HEK293 (cell line): ENCODE measurements around the gene GINS2.
A peak's percentile ranks its signal among the peaks of the same experiment; 100 is the strongest.

ENCODE experiments used
- CTCF ChIA-PET: fragments of 350-600 bp; formaldehyde crosslinking; extraction: SDS; loops from one replicate; lab custom pipeline; 2021; ENCODE audit warnings: antibody characterized with exemption; lab: Yijun Ruan, JAX
- POLR2A ChIA-PET: fragments of 300-600 bp; formaldehyde crosslinking; extraction: SDS; loops from one replicate; lab custom pipeline; 2020; ENCODE audit warnings: antibody characterized with exemption, inconsistent platforms; lab: Yijun Ruan, JAX
- H3K27ac ChIP-seq: fragments of 200-500 bp; sonication (Bioruptor generic); 2 replicates; pipeline ENCODE4 v1.5.1; 2014; ENCODE audit warnings: low read depth, low read length, control low read depth, inconsistent platforms; ENCODE audit errors: extremely low read depth
- H3K36me3 ChIP-seq, 2 experiments: fragments of 200-500 bp in 1 of 2; sonication (Bioruptor generic) in 1 of 2; 1 replicate in 1 of 2; 2 replicates in 1 of 2; pipeline ENCODE4 v1.5.1; 2014 to 2017; ENCODE audit warnings: inconsistent platforms in 2 of 2, low read length in 2 of 2; ENCODE audit not compliant: control insufficient read depth in 2 of 2, insufficient read depth in 1 of 2
- H3K4me1 ChIP-seq: fragments of 200-500 bp; sonication (Bioruptor generic); 2 replicates; pipeline ENCODE4 v1.5.1; 2014; ENCODE audit warnings: mild to moderate bottlenecking, low read length, inconsistent platforms; ENCODE audit not compliant: control insufficient read depth, insufficient read depth
- H3K4me3 ChIP-seq: 2 replicates; pipeline ENCODE4 v1.5.1; 2011; ENCODE audit warnings: low read depth, mild to moderate bottlenecking, control low read depth, low read length, moderate library complexity
- H3K9me3 ChIP-seq: fragments of 200-500 bp; sonication (Bioruptor generic); 2 replicates; pipeline ENCODE4 v1.5.1; 2014; ENCODE audit warnings: low read depth, low read length, inconsistent platforms; ENCODE audit not compliant: control insufficient read depth, insufficient read depth
- EGR2 ChIP-seq: fragments of 450-650 bp; formaldehyde crosslinking; IDR thresholded peaks from 2 replicates; pipeline ENCODE4 v1.5.1; 2016; ENCODE audit warnings: low read depth, missing biosample characterization, missing genetic modification characterization
- FEZF1 ChIP-seq: fragments of 450-650 bp; formaldehyde crosslinking; IDR thresholded peaks from 2 replicates; pipeline ENCODE4 v1.5.1; 2016; ENCODE audit warnings: missing biosample characterization, missing genetic modification characterization
- KLF9 ChIP-seq: fragments of 450-650 bp; formaldehyde crosslinking; IDR thresholded peaks from 2 replicates; pipeline ENCODE4 v1.5.1; 2016; ENCODE audit warnings: missing biosample characterization, missing genetic modification characterization, low read depth
- ZFHX2 ChIP-seq: fragments of 450-650 bp; formaldehyde crosslinking; conservative IDR thresholded peaks from 2 replicates; pipeline ENCODE4 v1.5.1; 2016; ENCODE audit warnings: missing biosample characterization, missing genetic modification characterization
- ZNF132 ChIP-seq: fragments of 450-650 bp; formaldehyde crosslinking; IDR thresholded peaks from 2 replicates; pipeline ENCODE4 v1.5.1; 2017; ENCODE audit warnings: missing biosample characterization, missing genetic modification characterization, borderline replicate concordance
- ZNF184 ChIP-seq: fragments of 450-650 bp; IDR thresholded peaks from 2 replicates; pipeline ENCODE4 v1.5.1; 2018; ENCODE audit warnings: missing biosample characterization, mild to moderate bottlenecking, missing genetic modification characterization
- ZNF223 ChIP-seq: fragments of 450-650 bp; formaldehyde crosslinking; IDR thresholded peaks from 2 replicates; pipeline ENCODE4 v1.5.1; 2016; ENCODE audit warnings: missing biosample characterization, missing genetic modification characterization
- ZNF239 ChIP-seq: fragments of 450-650 bp; formaldehyde crosslinking; IDR thresholded peaks from 2 replicates; pipeline ENCODE4 v1.5.1; 2016; ENCODE audit warnings: missing biosample characterization, missing genetic modification characterization
- ZNF529 ChIP-seq: fragments of 450-650 bp; formaldehyde crosslinking; IDR thresholded peaks from 2 replicates; pipeline ENCODE4 v1.5.1; 2017; ENCODE audit warnings: missing genetic modification characterization, missing biosample characterization; ENCODE audit not compliant: insufficient replicate concordance
- ZNF530 ChIP-seq: fragments of 450-650 bp; formaldehyde crosslinking; IDR thresholded peaks from 2 replicates; pipeline ENCODE4 v1.5.1; 2016; ENCODE audit warnings: low read depth, missing biosample characterization, missing genetic modification characterization
- ZNF626 ChIP-seq: fragments of 450-650 bp; sonication (Bioruptor Pico); formaldehyde crosslinking; IDR thresholded peaks from 2 replicates; pipeline ENCODE4 v1.5.1; 2018; ENCODE audit warnings: missing biosample characterization, missing genetic modification characterization, inconsistent platforms
- ZNF654 ChIP-seq: fragments of 450-650 bp; formaldehyde crosslinking; IDR thresholded peaks from 2 replicates; pipeline ENCODE4 v1.5.1; 2016; ENCODE audit warnings: low read depth, missing biosample characterization, missing genetic modification characterization
- ZNF664 ChIP-seq: fragments of 450-650 bp; formaldehyde crosslinking; IDR thresholded peaks from 2 replicates; pipeline ENCODE4 v1.5.1; 2016; ENCODE audit warnings: missing biosample characterization, missing genetic modification characterization
- ZNF785 ChIP-seq: fragments of 450-650 bp; formaldehyde crosslinking; IDR thresholded peaks from 2 replicates; pipeline ENCODE4 v1.5.1; 2016; ENCODE audit warnings: missing biosample characterization, missing genetic modification characterization
- ZNF791 ChIP-seq: fragments of 450-650 bp; formaldehyde crosslinking; IDR thresholded peaks from 2 replicates; pipeline ENCODE4 v1.5.1; 2016; ENCODE audit warnings: missing biosample characterization, missing genetic modification characterization
- ZNF837 ChIP-seq: fragments of 450-650 bp; formaldehyde crosslinking; IDR thresholded peaks from 2 replicates; pipeline ENCODE4 v1.5.1; 2016; ENCODE audit warnings: missing biosample characterization, missing genetic modification characterization
- TF ChIP-seq, protein P1 (sequence below): fragments of 450-650 bp; formaldehyde crosslinking; IDR thresholded peaks from 2 replicates; pipeline ENCODE4 v1.5.1; 2017; ENCODE audit warnings: missing biosample characterization, missing genetic modification characterization
- TF ChIP-seq, protein P2 (sequence below): fragments of 450-650 bp; formaldehyde crosslinking; IDR thresholded peaks from 2 replicates; pipeline ENCODE4 v1.5.1; 2016; ENCODE audit warnings: missing biosample characterization, missing genetic modification characterization
- TF ChIP-seq, protein P3 (sequence below): fragments of 450-650 bp; formaldehyde crosslinking; IDR thresholded peaks from 2 replicates; pipeline ENCODE4 v1.5.1; 2016; ENCODE audit warnings: missing biosample characterization, missing genetic modification characterization
- TF ChIP-seq, protein P4 (sequence below): fragments of 450-650 bp; formaldehyde crosslinking; IDR thresholded peaks from 2 replicates; pipeline ENCODE4 v1.5.1; 2016; ENCODE audit warnings: missing biosample characterization, missing genetic modification characterization

Gene GINS2

DNA sequence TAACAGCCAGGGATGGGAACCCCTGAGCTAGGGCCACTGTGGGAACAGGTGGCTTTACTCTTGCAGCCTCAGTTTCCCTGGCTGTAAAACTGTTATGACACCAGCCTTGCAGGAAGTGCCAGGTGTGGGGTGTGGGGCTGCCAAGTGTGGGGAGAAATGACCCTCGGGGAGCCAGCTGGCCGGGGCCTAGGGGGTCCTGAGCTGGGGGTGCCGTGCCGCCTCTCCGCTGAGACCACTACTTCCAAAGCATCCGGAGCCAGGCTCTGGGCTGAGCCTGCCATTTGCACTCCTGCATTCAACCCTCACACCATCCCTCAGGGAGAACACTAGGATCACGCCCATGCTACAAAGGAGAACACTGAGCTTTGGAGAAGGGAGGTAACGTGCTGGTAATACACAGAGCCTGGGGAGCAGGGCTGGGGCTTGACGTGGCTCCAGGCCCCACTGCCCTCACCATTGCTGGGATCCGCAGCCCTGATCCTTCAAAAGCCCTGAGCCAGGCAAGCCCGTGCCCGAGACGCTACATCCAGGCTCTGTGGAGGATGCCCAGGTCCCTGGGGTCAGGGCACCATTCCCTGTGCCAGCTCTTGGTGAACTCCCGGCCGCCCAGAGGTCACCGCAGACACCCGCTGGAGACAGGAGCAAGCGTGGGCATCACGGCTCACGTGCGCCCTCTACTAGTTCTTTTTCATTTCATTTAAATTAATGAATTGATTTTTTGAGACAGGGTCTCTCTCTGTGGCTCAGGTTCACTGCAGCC lies 28.8 kb upstream of the GINS2 start:
- ChIA-PET POLR2A (interaction anchor here (0.9 to 1.1 kb wide), 2 partner anchors 42 to 49 kb away, joined by 3 to 4 read pairs; no protein-coding TSS in a partner anchor), CTCF (interaction anchor here (0.6 to 5.5 kb wide), 30 partner anchors 8 to 1955 kb away, joined by 3 to 87 read pairs (median 4); no protein-coding TSS in a partner anchor)

DNA sequence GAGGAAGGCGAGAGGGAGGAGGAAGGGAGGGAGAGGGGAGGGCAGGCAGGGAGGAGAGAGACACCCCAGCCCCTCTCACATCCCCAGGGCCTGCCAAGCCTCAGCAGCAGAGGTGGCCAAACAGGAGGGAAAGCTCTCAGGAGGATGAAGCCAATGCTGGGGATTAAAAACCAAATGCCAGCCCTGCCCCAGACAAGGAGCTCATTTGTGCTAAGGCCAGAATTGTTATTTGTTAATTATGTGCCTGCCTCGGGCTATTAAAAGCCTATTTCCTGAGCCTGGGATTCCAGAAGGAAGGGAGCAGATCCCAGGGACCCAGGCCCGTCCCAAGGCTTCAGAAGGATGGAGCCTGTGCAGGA lies 27.9 kb upstream of the GINS2 start:
- Histone ChIP-seq H3K27ac (no peak overlapping the region), H3K9me3 (no peaks in the 10 kb centered on the region), H3K4me3 (no peak overlapping the region), H3K4me1 (no peaks in the 10 kb centered on the region), H3K36me3 (no peaks in the 10 kb centered on the region)
- POLR2A ChIA-PET, result no interaction called here
- no peak for TF ChIP-seq ZNF626 (tag by site-specific recombination)
- TF ChIP-seq, protein P1, sequence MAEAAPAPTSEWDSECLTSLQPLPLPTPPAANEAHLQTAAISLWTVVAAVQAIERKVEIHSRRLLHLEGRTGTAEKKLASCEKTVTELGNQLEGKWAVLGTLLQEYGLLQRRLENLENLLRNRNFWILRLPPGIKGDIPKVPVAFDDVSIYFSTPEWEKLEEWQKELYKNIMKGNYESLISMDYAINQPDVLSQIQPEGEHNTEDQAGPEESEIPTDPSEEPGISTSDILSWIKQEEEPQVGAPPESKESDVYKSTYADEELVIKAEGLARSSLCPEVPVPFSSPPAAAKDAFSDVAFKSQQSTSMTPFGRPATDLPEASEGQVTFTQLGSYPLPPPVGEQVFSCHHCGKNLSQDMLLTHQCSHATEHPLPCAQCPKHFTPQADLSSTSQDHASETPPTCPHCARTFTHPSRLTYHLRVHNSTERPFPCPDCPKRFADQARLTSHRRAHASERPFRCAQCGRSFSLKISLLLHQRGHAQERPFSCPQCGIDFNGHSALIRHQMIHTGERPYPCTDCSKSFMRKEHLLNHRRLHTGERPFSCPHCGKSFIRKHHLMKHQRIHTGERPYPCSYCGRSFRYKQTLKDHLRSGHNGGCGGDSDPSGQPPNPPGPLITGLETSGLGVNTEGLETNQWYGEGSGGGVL (tag by site-specific recombination), result peak; percentile 39
- CTCF ChIA-PET, result interaction anchor here (0.6 to 5.5 kb wide), 15 partner anchors 8 to 537 kb away, joined by 3 to 87 read pairs (median 4); no protein-coding TSS in a partner anchor

More for the DNA sequence above, 28.8 kb upstream of the GINS2 start:
- no peaks in the 10 kb centered on the region for H3K9me3 ChIP-seq
- no peaks in the 10 kb centered on the region for H3K36me3 ChIP-seq
- H3K4me3 ChIP-seq, result no peak overlapping the region
- H3K4me1 ChIP-seq, result no peaks in the 10 kb centered on the region
- H3K27ac ChIP-seq, result no peak overlapping the region
- TF ChIP-seq ZNF132 (tag by site-specific recombination) (no peak), ZNF654 (tag by site-specific recombination) (peak; percentile 73), EGR2 (tag by site-specific recombination) (peak; percentile 13; the same call in 1 of the 2 replicates), ZFHX2 (tag by site-specific recombination) (0 out of 2 replicates have a peak, but pooled peaks have one; percentile 13), ZNF837 (tag by site-specific recombination) (no peak), ZNF664 (tag by site-specific recombination) (peak; percentile 49; the same call in 1 of the 2 replicates)
- TF ChIP-seq, protein P2, sequence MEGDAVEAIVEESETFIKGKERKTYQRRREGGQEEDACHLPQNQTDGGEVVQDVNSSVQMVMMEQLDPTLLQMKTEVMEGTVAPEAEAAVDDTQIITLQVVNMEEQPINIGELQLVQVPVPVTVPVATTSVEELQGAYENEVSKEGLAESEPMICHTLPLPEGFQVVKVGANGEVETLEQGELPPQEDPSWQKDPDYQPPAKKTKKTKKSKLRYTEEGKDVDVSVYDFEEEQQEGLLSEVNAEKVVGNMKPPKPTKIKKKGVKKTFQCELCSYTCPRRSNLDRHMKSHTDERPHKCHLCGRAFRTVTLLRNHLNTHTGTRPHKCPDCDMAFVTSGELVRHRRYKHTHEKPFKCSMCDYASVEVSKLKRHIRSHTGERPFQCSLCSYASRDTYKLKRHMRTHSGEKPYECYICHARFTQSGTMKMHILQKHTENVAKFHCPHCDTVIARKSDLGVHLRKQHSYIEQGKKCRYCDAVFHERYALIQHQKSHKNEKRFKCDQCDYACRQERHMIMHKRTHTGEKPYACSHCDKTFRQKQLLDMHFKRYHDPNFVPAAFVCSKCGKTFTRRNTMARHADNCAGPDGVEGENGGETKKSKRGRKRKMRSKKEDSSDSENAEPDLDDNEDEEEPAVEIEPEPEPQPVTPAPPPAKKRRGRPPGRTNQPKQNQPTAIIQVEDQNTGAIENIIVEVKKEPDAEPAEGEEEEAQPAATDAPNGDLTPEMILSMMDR (tag by site-specific recombination), result peak; percentile 73
- TF ChIP-seq, protein P3, sequence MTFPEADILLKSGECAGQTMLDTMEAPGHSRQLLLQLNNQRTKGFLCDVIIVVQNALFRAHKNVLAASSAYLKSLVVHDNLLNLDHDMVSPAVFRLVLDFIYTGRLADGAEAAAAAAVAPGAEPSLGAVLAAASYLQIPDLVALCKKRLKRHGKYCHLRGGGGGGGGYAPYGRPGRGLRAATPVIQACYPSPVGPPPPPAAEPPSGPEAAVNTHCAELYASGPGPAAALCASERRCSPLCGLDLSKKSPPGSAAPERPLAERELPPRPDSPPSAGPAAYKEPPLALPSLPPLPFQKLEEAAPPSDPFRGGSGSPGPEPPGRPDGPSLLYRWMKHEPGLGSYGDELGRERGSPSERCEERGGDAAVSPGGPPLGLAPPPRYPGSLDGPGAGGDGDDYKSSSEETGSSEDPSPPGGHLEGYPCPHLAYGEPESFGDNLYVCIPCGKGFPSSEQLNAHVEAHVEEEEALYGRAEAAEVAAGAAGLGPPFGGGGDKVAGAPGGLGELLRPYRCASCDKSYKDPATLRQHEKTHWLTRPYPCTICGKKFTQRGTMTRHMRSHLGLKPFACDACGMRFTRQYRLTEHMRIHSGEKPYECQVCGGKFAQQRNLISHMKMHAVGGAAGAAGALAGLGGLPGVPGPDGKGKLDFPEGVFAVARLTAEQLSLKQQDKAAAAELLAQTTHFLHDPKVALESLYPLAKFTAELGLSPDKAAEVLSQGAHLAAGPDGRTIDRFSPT, result 0 out of 2 replicates have a peak, but pooled peaks have one; percentile 40

DNA sequence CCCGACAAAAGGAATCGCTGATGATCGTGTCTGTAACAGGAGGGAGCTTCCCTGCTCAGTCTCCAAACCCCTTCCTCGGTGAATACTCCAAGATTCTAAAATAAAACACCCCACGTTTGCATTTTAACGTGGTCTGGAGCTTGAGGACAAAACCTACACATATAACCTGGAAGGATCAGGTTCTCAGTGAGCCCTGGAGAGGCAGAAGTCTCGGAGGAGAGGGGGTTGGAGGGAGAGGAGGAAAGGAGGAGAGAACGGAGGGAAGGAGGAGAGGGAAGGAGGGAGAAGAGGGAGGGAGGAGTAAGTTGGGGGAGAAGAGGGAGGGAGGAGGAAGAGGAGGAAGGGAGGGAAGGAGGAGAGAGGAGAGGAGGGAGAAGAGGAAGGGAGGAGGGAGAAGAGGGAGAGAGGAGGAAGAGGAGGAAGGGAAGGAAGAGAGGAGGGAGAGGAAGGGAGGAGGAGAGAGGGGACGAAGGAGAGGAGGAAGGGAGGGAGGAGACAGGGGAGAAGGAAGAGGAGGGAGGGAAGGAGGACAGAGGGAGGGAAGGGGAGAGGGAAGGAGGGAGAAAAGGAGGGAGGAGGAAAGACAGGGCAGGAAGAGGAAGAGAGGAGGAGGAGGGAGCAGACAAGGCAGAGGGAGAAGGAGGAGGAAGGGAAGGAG lies 27.4 kb upstream of the GINS2 start:
- Histone ChIP-seq H3K9me3 (no peaks in the 10 kb centered on the region), H3K4me3 (no peak overlapping the region), H3K27ac (no peak overlapping the region), H3K4me1 (no peaks in the 10 kb centered on the region), H3K36me3 (no peaks in the 10 kb centered on the region)
- ChIA-PET POLR2A (no interaction called here), CTCF (interaction anchor here (0.6 to 5.5 kb wide), 12 partner anchors 8 to 418 kb away, joined by 3 to 87 read pairs (median 4); no protein-coding TSS in a partner anchor)
- TF ChIP-seq ZNF785 (tag by site-specific recombination) (no peak), ZNF791 (0 out of 2 replicates have a peak, but pooled peaks have one; percentile 52), ZNF239 (no peak), KLF9 (tag by site-specific recombination) (no peak), ZNF184 (tag by site-specific recombination) (no peak), ZNF530 (tag by site-specific recombination) (0 out of 2 replicates have a peak, but pooled peaks have one; percentile 4), ZNF529 (tag by site-specific recombination) (no peak), ZNF223 (no peak), FEZF1 (no peak)
- TF ChIP-seq, protein P4, sequence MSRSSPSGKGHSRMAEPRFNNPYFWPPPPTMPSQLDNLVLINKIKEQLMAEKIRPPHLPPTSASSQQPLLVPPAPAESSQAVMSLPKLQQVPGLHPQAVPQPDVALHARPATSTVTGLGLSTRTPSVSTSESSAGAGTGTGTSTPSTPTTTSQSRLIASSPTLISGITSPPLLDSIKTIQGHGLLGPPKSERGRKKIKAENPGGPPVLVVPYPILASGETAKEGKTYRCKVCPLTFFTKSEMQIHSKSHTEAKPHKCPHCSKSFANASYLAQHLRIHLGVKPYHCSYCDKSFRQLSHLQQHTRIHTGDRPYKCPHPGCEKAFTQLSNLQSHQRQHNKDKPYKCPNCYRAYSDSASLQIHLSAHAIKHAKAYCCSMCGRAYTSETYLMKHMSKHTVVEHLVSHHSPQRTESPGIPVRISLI (tag by site-specific recombination), result no peak
